Stomach (tissue), 4 donors: ENCODE measurements around the gene SIK3.

Source experiments
- POLR2A ChIP-seq, 4 donors: fragments of 450-650 bp; IDR thresholded peaks; one replicate each; pipeline ENCODE4 v1.6.1; 2016; ENCODE audit warnings: antibody characterized with exemption in 4 of 4, control low read depth in 2 of 4, mild to moderate bottlenecking in 1 of 4, moderate library complexity in 1 of 4
- TF ChIP-seq, protein P1 (sequence below), 7 experiments: fragments of 450-650 bp in 4 of 7; fragments of 200-600 bp in 3 of 7; sonication (generic) in 3 of 7; IDR thresholded peaks; one replicate each; pipeline ENCODE4 v1.5.1; 2016 to 2019; ENCODE audit warnings: antibody characterized with exemption in 7 of 7, control low read depth in 2 of 7, mild to moderate bottlenecking in 1 of 7

- TF ChIP-seq, protein P1, sequence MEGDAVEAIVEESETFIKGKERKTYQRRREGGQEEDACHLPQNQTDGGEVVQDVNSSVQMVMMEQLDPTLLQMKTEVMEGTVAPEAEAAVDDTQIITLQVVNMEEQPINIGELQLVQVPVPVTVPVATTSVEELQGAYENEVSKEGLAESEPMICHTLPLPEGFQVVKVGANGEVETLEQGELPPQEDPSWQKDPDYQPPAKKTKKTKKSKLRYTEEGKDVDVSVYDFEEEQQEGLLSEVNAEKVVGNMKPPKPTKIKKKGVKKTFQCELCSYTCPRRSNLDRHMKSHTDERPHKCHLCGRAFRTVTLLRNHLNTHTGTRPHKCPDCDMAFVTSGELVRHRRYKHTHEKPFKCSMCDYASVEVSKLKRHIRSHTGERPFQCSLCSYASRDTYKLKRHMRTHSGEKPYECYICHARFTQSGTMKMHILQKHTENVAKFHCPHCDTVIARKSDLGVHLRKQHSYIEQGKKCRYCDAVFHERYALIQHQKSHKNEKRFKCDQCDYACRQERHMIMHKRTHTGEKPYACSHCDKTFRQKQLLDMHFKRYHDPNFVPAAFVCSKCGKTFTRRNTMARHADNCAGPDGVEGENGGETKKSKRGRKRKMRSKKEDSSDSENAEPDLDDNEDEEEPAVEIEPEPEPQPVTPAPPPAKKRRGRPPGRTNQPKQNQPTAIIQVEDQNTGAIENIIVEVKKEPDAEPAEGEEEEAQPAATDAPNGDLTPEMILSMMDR (IDR thresholded peaks at IDR 0.05): no peak
- no peak for TF ChIP-seq POLR2A (IDR thresholded peaks at IDR 0.05)
Measured at GRCh38 chr11:116913000-116913399, 185.2 kb downstream of the SIK3 start.
